SW 1271 (cell line): ENCODE measurements around the gene MAP3K20.

Experiments
- DNase-seq, 2 experiments: peaks; one replicate each; lab custom pipeline; 2025; lab: John Stamatoyannopoulos, UW

The MAP3K20 gene

GRCh38 chr2:173051463-173052215 lies 24.0 kb upstream of the MAP3K20 start:
- DNase-seq = no peak

- peak in 1 of 2 experiments; percentile 20 for DNase-seq
These were observed 22.5 kb upstream of the MAP3K20 start for GRCh38 chr2:173053043-173053699.

- peak in 1 of 2 experiments; percentile 31 for DNase-seq
These were observed 21.2 kb upstream of the MAP3K20 start for GRCh38 chr2:173054466-173054865.

GRCh38 chr2:173056705-173057364 lies 18.8 kb upstream of the MAP3K20 start:
- DNase-seq = no peak

GRCh38 chr2:173058097-173058496 lies 17.5 kb upstream of the MAP3K20 start:
- no peak for DNase-seq

GRCh38 chr2:173058673-173059072 lies 17.0 kb upstream of the MAP3K20 start:
- no peak for DNase-seq

- no peak for DNase-seq
These were observed 16.4 kb upstream of the MAP3K20 start for GRCh38 chr2:173059292-173059691.

- no peak for DNase-seq
These were observed 15.6 kb upstream of the MAP3K20 start for GRCh38 chr2:173059971-173060461.

GRCh38 chr2:173062801-173063200 lies 12.8 kb upstream of the MAP3K20 start:
- DNase-seq = no peak

- DNase-seq = no peak
These were observed 11.4 kb upstream of the MAP3K20 start for GRCh38 chr2:173064151-173064805.

- no peak for DNase-seq
These were observed 8.6 kb upstream of the MAP3K20 start for GRCh38 chr2:173066887-173067676.

- no peak for DNase-seq
These were observed 428 bp upstream of the MAP3K20 start for GRCh38 chr2:173075056-173075780.

GRCh38 chr2:173076581-173077345 lies 1.1 kb downstream of the MAP3K20 start:
- DNase-seq = peak in 1 of 2 experiments; percentile 51

GRCh38 chr2:173077506-173078177 lies 2.0 kb downstream of the MAP3K20 start:
- DNase-seq = peak in 1 of 2 experiments; percentile 23

GRCh38 chr2:173079141-173079540 lies 3.5 kb downstream of the MAP3K20 start:
- DNase-seq = no peak

GRCh38 chr2:173079973-173080860 lies 4.6 kb downstream of the MAP3K20 start:
- DNase-seq = peak; percentile 51 to 52

GRCh38 chr2:173086518-173087213 lies 11.0 kb downstream of the MAP3K20 start:
- no peak for DNase-seq

GRCh38 chr2:173087214-173087581 lies 11.6 kb downstream of the MAP3K20 start:
- DNase-seq = no peak
